Ovary (tissue), 3 donors: Measurements from ENCODE around the gene EIF3F.

Experiments
- POLR2A ChIP-seq: fragments of 450-650 bp; IDR thresholded peaks from one replicate; pipeline ENCODE4 v1.6.1; 2017; ENCODE audit warnings: antibody characterized with exemption, mild to moderate bottlenecking, moderate library complexity
- TF ChIP-seq, protein P1 (sequence below), 3 donors: fragments of 450-650 bp in 2 of 3; fragments of 200-600 bp in 1 of 3; IDR thresholded peaks; one replicate each; pipeline versions ENCODE4 v1.5.1 to v1.8.0; 2016 to 2022; ENCODE audit warnings: antibody characterized with exemption in 3 of 3, mild to moderate bottlenecking in 1 of 3
- donor health status: DM: no; HTN: no; CAD: no.

DNA sequence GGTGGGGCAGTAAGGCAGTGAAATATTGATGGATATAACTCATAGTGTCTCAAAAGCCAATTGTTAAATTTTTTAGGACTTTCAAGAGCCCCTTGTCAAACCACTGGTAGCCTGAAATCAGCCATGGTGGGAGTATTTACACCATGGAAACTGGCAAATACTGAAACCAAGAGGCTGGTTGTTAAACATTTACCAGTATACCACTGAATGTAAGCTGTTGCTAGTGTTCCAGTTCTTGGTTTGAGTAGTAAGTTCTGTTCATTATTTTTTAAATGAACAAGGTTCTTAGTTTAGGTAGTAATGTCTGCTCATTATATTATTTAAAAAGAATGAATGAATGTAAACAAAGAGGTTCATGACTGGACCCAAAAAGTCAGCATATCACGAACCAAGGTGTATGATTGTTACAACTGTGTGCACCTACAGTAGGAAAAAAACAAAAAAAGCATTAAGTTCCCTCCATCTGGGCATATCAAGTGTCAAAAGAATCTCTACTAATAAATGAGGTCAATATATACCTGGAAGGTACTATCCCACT lies 4.5 kb upstream of the EIF3F start:
- TF ChIP-seq, protein P1, sequence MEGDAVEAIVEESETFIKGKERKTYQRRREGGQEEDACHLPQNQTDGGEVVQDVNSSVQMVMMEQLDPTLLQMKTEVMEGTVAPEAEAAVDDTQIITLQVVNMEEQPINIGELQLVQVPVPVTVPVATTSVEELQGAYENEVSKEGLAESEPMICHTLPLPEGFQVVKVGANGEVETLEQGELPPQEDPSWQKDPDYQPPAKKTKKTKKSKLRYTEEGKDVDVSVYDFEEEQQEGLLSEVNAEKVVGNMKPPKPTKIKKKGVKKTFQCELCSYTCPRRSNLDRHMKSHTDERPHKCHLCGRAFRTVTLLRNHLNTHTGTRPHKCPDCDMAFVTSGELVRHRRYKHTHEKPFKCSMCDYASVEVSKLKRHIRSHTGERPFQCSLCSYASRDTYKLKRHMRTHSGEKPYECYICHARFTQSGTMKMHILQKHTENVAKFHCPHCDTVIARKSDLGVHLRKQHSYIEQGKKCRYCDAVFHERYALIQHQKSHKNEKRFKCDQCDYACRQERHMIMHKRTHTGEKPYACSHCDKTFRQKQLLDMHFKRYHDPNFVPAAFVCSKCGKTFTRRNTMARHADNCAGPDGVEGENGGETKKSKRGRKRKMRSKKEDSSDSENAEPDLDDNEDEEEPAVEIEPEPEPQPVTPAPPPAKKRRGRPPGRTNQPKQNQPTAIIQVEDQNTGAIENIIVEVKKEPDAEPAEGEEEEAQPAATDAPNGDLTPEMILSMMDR (IDR thresholded peaks at IDR 0.05) = no peak
- TF ChIP-seq POLR2A = no peak
